Adrenal gland (tissue), 12 donors: Measurements from ENCODE around the gene ADM5. TPM values are rescaled to one million over a fixed set of nuclear protein-coding genes. Genes with fewer than 3 reads are reported as not detected.

Experiments used
- DNase-seq, 7 donors: peaks; one replicate each; pipeline ENCODE4 v3.0.0-alpha.2; 2019 to 2020
- H3K27ac ChIP-seq, 5 donors: fragments of 200-600 bp; sonication (generic) in 4 of 5; 1 replicate in 3 of 5; 2 replicates in 2 of 5; pipeline versions ENCODE4 v1.5.1 to v1.8.0; 2016 to 2020; ENCODE audit warnings: mild to moderate bottlenecking in 1 of 5
- H3K27me3 ChIP-seq: fragments of 200-600 bp; 2 replicates; pipeline ENCODE4 v1.8.0; 2021
- H3K36me3 ChIP-seq, 2 donors: fragments of 200-600 bp; replicated peaks in 1 of 2; 1 replicate in 1 of 2; 2 replicates in 1 of 2; pipeline versions ENCODE4 v1.5.1 to v1.8.0; 2018 to 2022
- H3K4me1 ChIP-seq, 2 donors: fragments of 200-600 bp; replicated peaks in 1 of 2; 1 replicate in 1 of 2; 2 replicates in 1 of 2; pipeline versions ENCODE4 v1.5.1 to v1.8.0; 2018 to 2021
- H3K4me3 ChIP-seq, 4 donors: fragments of 200-600 bp; sonication (generic) in 3 of 4; one replicate each; pipeline ENCODE4 v1.5.1; 2016 to 2018
- H3K9me3 ChIP-seq, 3 donors: fragments of 200-600 bp; sonication (generic) in 1 of 3; replicated peaks in 1 of 3; 1 replicate in 2 of 3; 2 replicates in 1 of 3; pipeline versions ENCODE4 v1.5.1 to v1.8.0; 2016 to 2021
- POLR2A ChIP-seq, 2 donors: fragments of 450-650 bp; IDR thresholded peaks; one replicate each; pipeline ENCODE4 v1.6.1; 2017; ENCODE audit warnings: antibody characterized with exemption in 2 of 2, mild to moderate bottlenecking in 2 of 2, moderate library complexity in 1 of 2
- WGBS, 4 donors: extraction: QIAGEN DNeasy Blood & Tissue Kit in 2 of 4; methylation state at CpG; one replicate each; pipeline versions ENCODE4 v1.1.5 to v1.1.7; 2013 to 2017; 5-methylcytosine and 5-hydroxymethylcytosine counted together
- intact Hi-C, 2 donors: fragments of 100-400 bp; cut with DNase I; formaldehyde crosslinking; loops; one replicate each; pipeline versions ENCODE4 v1.14.1 to v1.15.0; 2022 to 2023
- polyA plus RNA-seq, 3 donors: library from polyadenylated mRNA; stranded (reverse); fragments of 200-250 nt in 2 of 3; fragments of 350-450 nt in 1 of 3; fragmentation: Illumina TruSeq in 1 of 3; extraction: RNeasy Lipid Tissue Mini Kit (QIAGEN cat#74804) in 1 of 3; gene quantifications; one replicate each; pipeline ENCODE4 v1.2.3, GENCODE V29; 2013 to 2014
- total RNA-seq, 9 donors: library from RNA; depleted of rRNA in 4 of 9; stranded (reverse); fragments of >200 nt in 4 of 9; fragments of 120-200 nt in 1 of 9; fragmentation: NEBNext Ultra II Directional in 1 of 9; extraction: Animal tissue kit (Norgen Biotek cat#: 25700) in 1 of 9; gene quantifications; one replicate each; pipeline versions ENCODE4 v1.1.0 to v1.2.4, GENCODE V29; 2013 to 2023
- TF ChIP-seq, protein P1 (sequence below), 6 experiments: fragments of 450-650 bp in 4 of 6; fragments of 200-600 bp in 2 of 6; sonication (generic) in 1 of 6; IDR thresholded peaks; 1 replicate in 5 of 6; 2 replicates in 1 of 6; pipeline versions ENCODE4 v1.5.1 to v1.8.0; 2016 to 2021; ENCODE audit warnings: antibody characterized with exemption in 6 of 6, mild to moderate bottlenecking in 2 of 6, moderate library complexity in 1 of 6
- donor health status: healthy with polysubstance abuse.
- donor health status: Bipolar disorder and iron deficiency.
- donor health status: DM: yes; HTN: yes; CAD: no.
- donor health status: DM: no; HTN: no; CAD: no.
- donor health status: DM: no; HTN: no; CAD: no.
- donor health status: DM: yes; HTN: yes; CAD: no.

The ADM5 gene
- total and polyA plus RNA-seq, 12 donors, result 0.18 to 2.0 (median 0.61) TPM; not detected in 1

DNA sequence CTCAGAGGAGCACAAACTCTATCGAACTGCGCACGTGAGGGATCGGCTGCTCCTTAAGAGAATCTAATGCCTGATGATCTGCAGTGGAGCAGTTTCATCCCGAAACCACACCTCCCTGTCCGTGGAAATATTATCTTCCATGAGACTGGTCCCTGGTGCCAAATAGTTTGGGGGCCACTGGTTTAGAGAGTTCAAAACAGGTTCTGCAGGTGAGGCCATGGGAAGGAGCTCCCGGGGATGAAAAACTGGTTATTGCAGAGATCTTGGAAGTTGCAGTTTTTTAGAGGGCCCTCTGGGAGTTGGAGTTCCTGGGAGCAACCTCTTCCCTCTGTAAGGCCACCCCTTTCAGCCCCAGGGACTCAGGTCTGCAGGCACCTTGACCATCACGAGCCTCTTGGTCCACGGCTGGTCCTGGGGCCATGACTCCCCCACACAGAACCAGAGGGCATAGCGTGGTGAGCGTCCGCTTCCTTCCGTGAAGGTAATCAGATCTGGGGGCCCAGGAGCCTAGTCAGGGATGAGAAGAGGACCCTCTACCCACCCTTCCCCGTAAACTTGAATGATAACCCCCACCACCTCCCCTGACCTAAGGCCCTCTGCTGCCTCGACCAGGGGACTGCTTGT, 28.9 kb upstream of the ADM5 start:
- 90 to 95% (median 93%) methylated on average over 7 to 15 of the region's 15 CpGs for WGBS, 4 donors
- intact Hi-C loops, result no loop called here
- no peak for TF ChIP-seq POLR2A (IDR thresholded peaks at IDR 0.05)
- TF ChIP-seq, protein P1, sequence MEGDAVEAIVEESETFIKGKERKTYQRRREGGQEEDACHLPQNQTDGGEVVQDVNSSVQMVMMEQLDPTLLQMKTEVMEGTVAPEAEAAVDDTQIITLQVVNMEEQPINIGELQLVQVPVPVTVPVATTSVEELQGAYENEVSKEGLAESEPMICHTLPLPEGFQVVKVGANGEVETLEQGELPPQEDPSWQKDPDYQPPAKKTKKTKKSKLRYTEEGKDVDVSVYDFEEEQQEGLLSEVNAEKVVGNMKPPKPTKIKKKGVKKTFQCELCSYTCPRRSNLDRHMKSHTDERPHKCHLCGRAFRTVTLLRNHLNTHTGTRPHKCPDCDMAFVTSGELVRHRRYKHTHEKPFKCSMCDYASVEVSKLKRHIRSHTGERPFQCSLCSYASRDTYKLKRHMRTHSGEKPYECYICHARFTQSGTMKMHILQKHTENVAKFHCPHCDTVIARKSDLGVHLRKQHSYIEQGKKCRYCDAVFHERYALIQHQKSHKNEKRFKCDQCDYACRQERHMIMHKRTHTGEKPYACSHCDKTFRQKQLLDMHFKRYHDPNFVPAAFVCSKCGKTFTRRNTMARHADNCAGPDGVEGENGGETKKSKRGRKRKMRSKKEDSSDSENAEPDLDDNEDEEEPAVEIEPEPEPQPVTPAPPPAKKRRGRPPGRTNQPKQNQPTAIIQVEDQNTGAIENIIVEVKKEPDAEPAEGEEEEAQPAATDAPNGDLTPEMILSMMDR (IDR thresholded peaks at IDR 0.05), result no peak

DNA sequence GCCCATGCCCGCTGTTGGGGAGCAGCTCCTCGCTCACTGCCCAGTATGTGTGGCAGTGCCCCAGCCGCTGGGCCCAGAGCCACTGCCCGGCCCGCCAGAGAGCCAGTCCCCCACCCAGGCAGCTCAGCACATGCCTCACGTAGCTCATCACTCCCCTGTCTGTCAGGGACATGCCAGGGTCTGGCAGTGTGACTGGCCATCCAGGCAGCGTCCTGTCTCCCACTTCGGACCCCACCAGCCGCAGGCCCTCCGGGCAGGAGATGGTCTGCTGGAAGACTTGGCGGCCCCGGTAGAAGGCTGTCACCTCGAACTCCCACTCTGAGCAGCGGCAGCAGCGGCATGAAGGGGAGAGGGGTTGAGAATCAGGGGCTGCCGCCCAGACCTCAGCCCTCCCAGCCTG, 27.4 kb upstream of the ADM5 start:
- Histone ChIP-seq H3K36me3 (peaks cover 0 to 52% of the 10 kb centered on the region in 2 donors), H3K27me3 (no peaks in the 10 kb centered on the region), H3K27ac (no peak overlapping the region), H3K4me3 (no peak overlapping the region), H3K4me1 (peaks cover 14 to 17% of the 10 kb centered on the region in 2 donors), H3K9me3 (no peaks in the 10 kb centered on the region)
- no peak for TF ChIP-seq POLR2A (IDR thresholded peaks at IDR 0.05)
- TF ChIP-seq, protein P1 (IDR thresholded peaks at IDR 0.05), result no peak
- intact Hi-C loops, result no loop called here
- no peak for DNase-seq
- 80 to 94% (median 94%) methylated on average over 8 to 16 of the region's 16 CpGs; no CpG with 5 or more reads in 1 of the 4 donors for WGBS, 4 donors

More for the DNA sequence above, 28.9 kb upstream of the ADM5 start:
- peaks cover 7 to 12% of the 10 kb centered on the region in 2 donors for H3K4me1 ChIP-seq
- DNase-seq, result no peak
- no peak overlapping the region for H3K27ac ChIP-seq
- peaks cover 0 to 67% of the 10 kb centered on the region in 2 donors for H3K36me3 ChIP-seq
- no peak overlapping the region for H3K4me3 ChIP-seq
- H3K27me3 ChIP-seq, result no peaks in the 10 kb centered on the region
- no peaks in the 10 kb centered on the region for H3K9me3 ChIP-seq

DNA sequence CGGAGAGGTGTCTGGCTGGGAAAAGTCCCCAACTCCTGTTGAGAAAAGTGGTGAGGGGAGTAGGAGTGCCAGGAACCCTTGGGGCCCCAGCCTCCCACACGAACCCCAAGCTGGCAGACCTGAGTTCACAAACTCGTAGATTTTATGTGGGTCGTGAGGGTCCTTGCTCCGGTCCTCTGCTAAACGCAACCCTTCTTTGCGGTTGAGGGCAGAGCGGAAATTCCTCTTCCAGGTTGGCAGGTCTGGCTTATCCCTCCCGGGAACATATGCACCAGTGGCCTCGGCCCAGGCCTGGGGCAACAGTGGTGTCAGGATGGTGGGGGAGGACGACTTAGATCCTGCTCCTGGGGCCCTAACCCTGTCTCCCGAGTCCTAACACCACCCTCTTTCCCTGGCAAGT, 26.2 kb upstream of the ADM5 start:
- H3K36me3 ChIP-seq, result peaks cover 0 to 40% of the 10 kb centered on the region in 2 donors
- peaks cover 14 to 17% of the 10 kb centered on the region in 2 donors for H3K4me1 ChIP-seq
- whole genome bisulfite sequencing, 4 donors, result 86 to 94% (median 91%) methylated on average over 12 of the region's 12 CpGs
- H3K27me3 ChIP-seq, result no peaks in the 10 kb centered on the region
- H3K27ac ChIP-seq, result no peak overlapping the region
- H3K4me3 ChIP-seq, result no peak overlapping the region
- DNase-seq, result no peak
- TF ChIP-seq, protein P1 (IDR thresholded peaks at IDR 0.05), result no peak
- TF ChIP-seq POLR2A (IDR thresholded peaks at IDR 0.05), result no peak
- intact Hi-C loops, result no loop called here
- H3K9me3 ChIP-seq, result no peaks in the 10 kb centered on the region

DNA sequence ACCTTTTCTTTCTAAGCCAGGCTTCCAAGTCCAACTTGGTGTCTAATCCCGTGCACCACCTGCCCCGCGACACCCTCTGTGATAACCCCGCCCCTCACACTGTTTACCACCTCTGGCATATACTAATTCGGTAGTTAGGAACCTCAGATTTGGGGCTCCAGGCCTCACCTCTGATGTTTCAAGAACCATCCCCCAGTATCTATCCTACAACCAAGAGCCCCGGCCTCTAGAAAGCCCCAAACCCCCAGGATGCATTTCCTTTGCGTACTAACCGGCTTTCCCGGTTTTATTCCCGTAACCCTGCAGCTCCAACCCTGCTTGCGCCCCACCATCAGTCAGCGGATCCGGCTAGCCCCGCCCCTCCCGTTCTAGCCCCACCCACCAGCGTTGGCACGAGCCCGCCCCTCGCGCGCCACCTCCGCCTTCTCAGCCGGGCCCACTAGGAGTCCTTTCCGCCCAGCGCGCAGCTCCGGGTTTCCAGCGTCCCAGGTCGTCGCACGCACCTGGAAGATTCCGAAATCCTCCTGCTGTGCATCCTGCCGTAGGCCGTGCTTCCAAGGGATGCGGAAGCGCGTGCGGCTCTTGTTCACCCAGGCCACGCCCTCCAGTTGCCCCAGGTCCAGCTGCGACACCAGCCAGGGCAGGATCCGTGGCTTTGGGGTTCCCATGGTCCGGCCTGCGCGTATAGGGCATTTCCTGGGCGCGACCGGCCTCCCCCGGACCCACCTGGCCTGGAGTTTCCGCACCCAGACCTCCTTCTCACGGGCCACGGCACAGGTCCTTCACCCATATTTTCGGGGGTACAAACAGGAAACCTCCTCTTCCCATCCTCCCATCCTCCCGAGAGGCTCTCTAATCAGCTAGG, 25.0 kb upstream of the ADM5 start:
- peaks cover 0 to 30% of the 10 kb centered on the region in 2 donors for H3K36me3 ChIP-seq
- intact Hi-C loops, result no loop called here
- H3K4me3 ChIP-seq, result peak overlapping the region in 3 of 4 donors; percentile 53 to 69 (median 61)
- WGBS, 4 donors, result 0 to 2% (median 0%) methylated on average over 24 to 53 of the region's 53 CpGs
- H3K27me3 ChIP-seq, result no peaks in the 10 kb centered on the region
- peak overlapping the region; percentile 72 to 92 (median 86) for H3K27ac ChIP-seq
- TF ChIP-seq POLR2A (IDR thresholded peaks at IDR 0.05), result peak in 1 of 2 donors; percentile 58
- TF ChIP-seq, protein P1 (IDR thresholded peaks at IDR 0.05), result peak in 5 of 6 experiments; percentile 6 to 52 (median 31)
- H3K4me1 ChIP-seq, result peaks cover 14 to 17% of the 10 kb centered on the region in 2 donors
- no peaks in the 10 kb centered on the region for H3K9me3 ChIP-seq
- DNase-seq, result peak; percentile 89 to 94 (median 92)
